HG03432 (cell line): ENCODE measurements around the gene SLC24A3.
"Not testable (repeated sequence)": the region's sequence is repeated elsewhere in the genome, so short reads cannot be mapped to it uniquely, and the experiment has no call there.

Experiments used
- ATAC-seq: cut with Tn5 transposase; IDR thresholded peaks from one replicate; pipeline ENCODE4 v1.9.1; 2021; ENCODE audit warnings: mild to moderate bottlenecking, moderate library complexity; ENCODE audit not compliant: unreplicated experiment

Gene SLC24A3

DNA sequence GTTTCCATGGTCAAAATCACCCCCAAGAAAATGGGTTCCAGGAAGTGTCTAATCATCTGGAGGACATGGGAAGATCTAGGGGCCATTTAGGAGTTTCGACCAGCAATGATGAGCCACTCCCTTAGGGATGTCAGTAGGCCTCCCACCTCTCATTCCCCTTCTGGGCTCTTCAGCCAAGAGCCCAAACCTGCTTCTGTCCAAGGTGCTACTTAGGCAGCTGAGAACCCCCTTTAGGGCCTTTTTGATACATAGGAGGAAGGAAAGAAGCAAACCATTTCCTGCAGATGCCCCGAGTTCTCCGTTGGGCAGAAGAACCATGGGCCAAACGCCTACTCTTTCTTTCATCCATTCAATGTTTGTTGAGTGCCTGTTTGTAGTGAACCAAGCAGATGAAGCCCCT, 404.2 kb downstream of the SLC24A3 start:
- no peak for ATAC-seq

- no peak for ATAC-seq
Measured at GRCh38 chr20:19617256-19617655, 404.8 kb downstream of the SLC24A3 start.

DNA sequence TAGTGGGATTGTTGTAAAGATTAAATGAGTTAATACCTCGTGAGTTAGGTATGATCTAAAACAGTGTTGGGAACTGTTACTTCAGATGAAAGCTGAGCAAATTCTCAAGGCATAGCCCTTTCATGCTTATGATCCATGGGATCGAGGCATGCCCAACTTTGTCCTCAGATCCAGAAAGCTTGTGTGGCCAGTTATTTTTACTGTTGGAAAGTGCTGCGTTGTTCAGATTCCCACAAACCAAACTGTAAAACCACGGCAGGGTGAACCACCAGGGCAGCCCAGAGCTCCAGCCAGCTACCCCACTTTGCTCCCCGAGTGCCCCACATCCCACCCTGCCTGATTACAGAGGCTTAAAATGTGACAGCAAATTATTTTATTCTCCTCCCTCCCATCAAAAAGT, 406.3 kb downstream of the SLC24A3 start:
- no peak for ATAC-seq

DNA sequence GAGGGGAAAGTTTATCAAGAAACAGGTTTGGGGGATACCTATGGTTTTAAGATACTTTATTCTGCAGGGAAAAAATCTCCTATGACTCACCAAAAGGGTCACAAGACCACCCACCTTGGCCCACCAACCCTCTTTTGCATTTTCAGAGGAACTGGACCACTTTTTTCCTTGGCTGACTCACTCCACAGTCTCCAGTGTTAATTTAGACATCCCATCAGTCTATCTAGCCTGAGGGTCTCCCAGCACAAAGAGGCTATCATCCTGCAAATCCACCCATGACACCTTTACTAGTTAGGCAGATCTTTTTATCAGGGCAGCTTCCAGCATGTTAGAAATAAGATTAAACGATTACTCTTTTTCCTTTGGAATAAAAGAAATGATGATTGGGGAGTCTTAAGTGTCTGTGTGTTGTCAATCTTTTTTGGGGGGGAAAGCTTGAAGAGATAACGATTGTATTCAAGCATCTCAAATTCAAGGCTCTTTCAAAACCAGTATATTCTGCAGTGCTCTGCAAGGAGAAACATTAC, 407.5 kb downstream of the SLC24A3 start:
- no peak for ATAC-seq

GRCh38 chr20:19620446-19620845, 408.0 kb downstream of the SLC24A3 start:
- no peak for ATAC-seq

GRCh38 chr20:19621072-19621471, 408.6 kb downstream of the SLC24A3 start:
- ATAC-seq, result no peak

DNA sequence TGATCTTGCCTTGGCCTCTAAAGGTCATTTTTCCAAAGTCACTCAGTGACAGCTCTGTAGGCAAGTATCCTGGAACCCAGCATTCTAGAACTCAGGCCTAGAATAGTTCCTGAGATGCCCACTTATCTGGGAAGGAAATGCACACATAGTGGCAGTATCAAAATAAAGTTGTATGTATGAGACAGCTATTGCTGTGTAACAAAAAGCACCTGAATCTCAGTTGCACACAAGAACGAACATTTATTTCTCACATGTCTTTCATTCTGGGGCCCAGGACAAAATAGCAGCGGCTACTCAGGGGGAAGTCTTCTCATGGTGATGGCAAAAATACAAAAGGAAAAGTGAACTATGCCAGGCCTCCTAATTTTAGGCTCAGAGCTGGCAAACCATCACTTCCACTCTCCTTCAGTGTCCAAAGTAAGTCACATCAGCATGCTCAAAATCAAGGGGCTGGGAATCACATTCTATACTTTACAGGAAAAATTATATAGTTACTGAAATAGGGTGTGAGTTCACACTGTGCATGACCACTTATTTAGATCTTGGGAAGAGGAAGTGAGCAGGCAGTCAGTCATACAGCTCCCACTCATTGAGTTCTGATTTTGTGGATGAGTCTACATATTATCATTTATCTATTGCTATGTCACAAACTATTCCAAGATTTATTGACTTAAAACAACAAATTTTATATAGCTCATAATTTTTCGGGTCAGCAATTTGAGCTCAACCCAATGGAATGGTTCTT, 412.0 kb downstream of the SLC24A3 start:
- no peak for ATAC-seq

GRCh38 chr20:19625426-19625825, 413.0 kb downstream of the SLC24A3 start:
- no peak for ATAC-seq

GRCh38 chr20:19626896-19627295, 414.5 kb downstream of the SLC24A3 start:
- no peak for ATAC-seq

DNA sequence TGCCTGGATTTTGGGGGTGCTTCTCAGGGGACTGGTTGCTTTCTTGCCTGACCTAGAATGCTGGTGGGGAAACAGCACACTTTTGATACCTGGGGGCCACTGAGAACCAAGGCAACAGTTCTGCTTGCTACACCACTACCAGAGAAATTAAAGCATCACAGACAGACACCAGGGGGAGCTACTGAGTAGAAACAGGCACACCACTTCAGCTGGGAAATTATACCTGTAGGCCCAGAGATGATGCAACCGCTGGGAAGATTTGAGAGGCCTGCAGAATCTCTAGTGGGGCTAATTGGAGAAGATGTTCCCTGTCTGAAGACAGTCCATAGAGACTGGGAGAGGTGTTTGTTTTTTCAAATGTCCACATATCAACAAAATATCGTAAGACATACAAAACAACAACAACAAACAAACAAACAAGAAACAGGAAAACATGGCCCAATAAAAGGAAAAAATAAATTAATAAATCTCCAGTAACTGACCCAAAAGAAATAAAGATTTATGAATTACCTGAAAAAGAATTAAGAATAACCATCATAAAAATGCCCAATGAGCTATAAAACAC, 416.2 kb downstream of the SLC24A3 start:
- no peak for ATAC-seq

GRCh38 chr20:19631410-19631809, 419.0 kb downstream of the SLC24A3 start:
- ATAC-seq, result no peak

DNA sequence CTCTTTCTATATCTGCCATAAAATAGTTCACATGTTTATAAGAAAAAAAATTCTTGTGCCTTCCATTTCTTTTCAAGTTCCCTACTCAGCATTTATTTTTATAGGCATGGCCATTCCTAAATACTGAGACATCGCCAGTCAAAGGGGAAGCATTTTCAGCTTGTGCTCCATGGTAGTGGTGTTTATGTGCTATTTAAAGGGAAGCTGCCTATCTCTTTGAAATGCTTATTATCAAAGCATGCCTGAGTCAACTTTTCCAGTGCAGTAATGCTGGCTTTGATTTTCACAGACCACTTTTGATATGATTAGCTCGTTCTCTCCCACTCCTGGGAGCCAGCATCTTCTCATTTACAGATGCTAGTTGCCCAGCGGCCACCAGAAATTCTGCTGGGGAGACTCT, 421.5 kb downstream of the SLC24A3 start:
- no peak for ATAC-seq

DNA sequence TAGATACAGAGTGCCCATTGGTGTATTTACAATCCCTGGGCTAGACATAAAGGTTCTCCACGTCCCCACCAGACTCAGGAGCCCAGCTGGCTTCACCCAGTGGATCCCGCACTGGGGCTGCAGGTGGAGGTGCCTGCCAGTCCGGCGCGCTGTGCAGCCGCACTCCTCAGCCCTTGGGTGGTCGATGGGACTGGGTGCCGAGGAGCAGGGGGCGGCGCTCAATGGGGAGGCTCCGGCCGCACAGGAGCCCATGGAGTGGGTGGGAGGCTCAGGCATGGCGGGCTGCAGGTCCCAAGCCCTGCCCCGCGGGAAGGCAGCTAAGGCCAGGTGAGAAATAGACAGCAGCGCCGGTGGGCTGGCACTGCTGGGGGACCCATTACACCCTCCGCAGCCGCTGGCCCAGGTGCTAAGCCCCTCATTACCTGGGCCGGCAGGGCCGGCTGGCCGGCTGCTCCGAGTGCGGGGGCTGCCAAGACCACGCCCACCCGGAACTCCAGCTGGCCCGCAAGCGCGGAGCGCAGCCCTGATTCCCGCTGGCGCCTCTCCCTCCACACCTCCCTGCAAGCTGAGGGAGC, 427.1 kb downstream of the SLC24A3 start:
- ATAC-seq, result not testable (repeated sequence)

GRCh38 chr20:19642860-19643259, 430.4 kb downstream of the SLC24A3 start:
- no peak for ATAC-seq

GRCh38 chr20:19644085-19644484, 431.6 kb downstream of the SLC24A3 start:
- no peak for ATAC-seq

- ATAC-seq, result no peak
Measured at GRCh38 chr20:19646963-19647362, 434.5 kb downstream of the SLC24A3 start.

DNA sequence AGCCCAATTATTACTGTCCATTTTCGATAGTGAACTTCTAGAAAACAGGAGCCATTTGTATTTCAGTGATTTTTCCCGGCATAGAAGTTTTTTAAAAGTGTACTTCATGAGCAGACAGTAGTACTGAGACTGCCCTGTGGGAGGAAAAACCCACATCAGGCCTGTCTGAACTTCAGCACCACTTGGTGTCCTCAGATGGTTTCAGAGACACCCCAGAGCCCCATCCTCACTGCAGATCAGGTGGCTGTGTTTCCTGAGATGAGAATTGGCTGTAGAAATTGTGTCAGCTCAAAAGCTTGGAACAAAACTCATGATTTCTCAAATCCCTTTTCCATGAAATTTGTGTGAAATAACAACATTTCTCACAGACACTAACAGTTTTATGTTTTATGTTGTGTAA, 435.6 kb downstream of the SLC24A3 start:
- no peak for ATAC-seq

- ATAC-seq, result no peak
Measured at GRCh38 chr20:19649041-19649440, 436.6 kb downstream of the SLC24A3 start.

DNA sequence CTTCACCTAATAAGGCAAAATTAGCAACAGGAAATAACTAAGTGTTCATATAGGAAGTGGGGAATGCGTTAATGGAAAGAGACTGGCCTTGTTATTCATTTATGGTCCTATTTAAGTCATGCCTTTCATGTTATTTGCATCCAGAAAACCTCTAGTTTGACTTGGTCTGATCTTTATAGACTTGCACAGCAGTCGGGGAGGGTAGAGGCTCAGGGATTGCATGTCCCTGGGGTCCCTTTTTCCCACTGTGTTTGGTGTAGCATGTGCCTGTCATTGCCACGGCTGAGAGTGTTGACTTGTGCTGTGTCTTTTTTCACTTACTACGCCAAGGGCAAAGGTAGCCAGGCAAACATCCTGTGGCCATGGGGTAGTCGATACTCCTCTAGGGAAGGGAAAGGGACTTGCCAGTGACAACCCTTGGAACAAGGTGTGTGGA, 440.2 kb downstream of the SLC24A3 start:
- no peak for ATAC-seq

DNA sequence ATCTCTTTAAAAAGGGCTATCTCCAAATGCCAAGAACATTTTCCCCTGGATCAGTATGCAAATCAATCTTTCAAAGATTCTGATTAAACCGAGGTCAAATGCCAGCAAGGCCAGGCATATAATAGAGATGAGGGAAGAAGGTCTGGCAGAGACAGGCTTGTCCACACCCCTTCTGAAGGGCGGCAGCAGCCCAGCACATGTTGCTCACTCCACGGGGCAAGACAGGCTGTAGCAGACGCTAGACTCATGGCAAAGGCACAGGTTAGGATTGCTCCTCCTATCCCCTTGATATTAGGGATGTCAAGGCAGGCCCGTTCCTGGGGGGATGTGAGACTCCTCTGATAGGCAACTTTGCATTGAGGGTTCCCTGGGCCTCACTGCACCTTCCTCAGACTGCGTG, 440.9 kb downstream of the SLC24A3 start:
- ATAC-seq, result no peak

DNA sequence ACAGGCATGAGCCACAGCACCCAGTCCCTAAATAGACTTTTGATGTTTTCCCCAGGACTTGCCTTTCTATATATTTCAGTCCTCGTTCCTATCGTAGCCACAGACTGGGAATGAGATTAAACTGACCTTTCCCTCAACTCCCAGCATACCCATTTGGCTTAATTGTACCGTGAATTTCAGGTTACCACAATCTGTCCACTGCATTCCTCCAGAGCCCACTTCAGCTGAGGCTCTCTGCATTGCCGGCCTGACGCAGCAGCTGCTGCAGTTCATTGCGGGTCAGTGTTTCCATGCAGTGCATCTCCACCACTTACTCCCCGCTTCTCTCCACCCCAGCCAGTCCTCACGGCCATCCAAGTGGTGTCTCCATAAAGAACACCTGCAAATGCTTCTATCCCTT, 442.5 kb downstream of the SLC24A3 start:
- ATAC-seq, result no peak

- ATAC-seq, result peak; percentile 67
Measured at GRCh38 chr20:19658137-19658536, 445.7 kb downstream of the SLC24A3 start.
